Colonic mucosa (tissue), 4 donors: ENCODE results near the gene BRI3BP. TPM values are rescaled to one million over a fixed set of nuclear protein-coding genes. Genes with fewer than 3 reads are reported as not detected.

Source experiments
- DNase-seq: peaks from one replicate; pipeline ENCODE4 v3.0.0-alpha.2; 2020
- H3K27ac ChIP-seq: fragments of 200-600 bp; one replicate; pipeline ENCODE4 v1.8.0; 2021
- H3K27me3 ChIP-seq: fragments of 200-600 bp; one replicate; pipeline ENCODE4 v1.8.0; 2021
- H3K36me3 ChIP-seq: fragments of 200-600 bp; one replicate; pipeline ENCODE4 v1.8.0; 2021
- H3K4me1 ChIP-seq: fragments of 200-600 bp; one replicate; pipeline ENCODE4 v1.8.0; 2021; ENCODE audit warnings: mild to moderate bottlenecking
- H3K4me3 ChIP-seq: fragments of 200-600 bp; one replicate; pipeline ENCODE4 v1.8.0; 2021
- H3K9ac ChIP-seq, 2 donors: one replicate each; pipeline ENCODE4 v1.7.0; 2013; ENCODE audit warnings: control low read depth in 2 of 2, low read depth in 2 of 2, low read length in 2 of 2
- H3K9me3 ChIP-seq: fragments of 200-600 bp; one replicate; pipeline ENCODE4 v1.8.0; 2021
- CTCF ChIP-seq: fragments of 200-600 bp; IDR thresholded peaks from one replicate; pipeline ENCODE4 v1.8.0; 2022; ENCODE audit warnings: antibody characterized with exemption, mild to moderate bottlenecking
- intact Hi-C: fragments of 100-400 bp; cut with DNase I; formaldehyde crosslinking; loops from one replicate; pipeline ENCODE4 v1.14.1; 2022
- total RNA-seq, 2 donors: library from RNA; stranded (reverse); fragmentation: NEBNext Ultra II Directional in 1 of 2; extraction: Animal tissue kit (Norgen Biotek cat#: 25700) in 1 of 2; gene quantifications; one replicate each; pipeline ENCODE4 v1.2.1, GENCODE V29; 2021
- donor health status: healthy.
- donor health status: DM: no; HTN: no; CAD: no.
- donor health status: DM: no; HTN: no; CAD: no.

Gene BRI3BP
- total RNA-seq, 2 donors from 2014 or later: 50.3 to 81.5 TPM

- no peak for DNase-seq
- no peak for TF ChIP-seq CTCF
Measured at GRCh38 chr12:125064492-125064891, 71.0 kb downstream of the BRI3BP start.

GRCh38 chr12:125065021-125065918 lies 71.8 kb downstream of the BRI3BP start, which contains the start of gene AACS:
Gene AACS, plus strand, starts transcription at chr12:125065435. Its CDS starts 150 bp downstream, at chr12:125065585.
- no peaks in the 10 kb centered on the region for H3K36me3 ChIP-seq
- TF ChIP-seq CTCF: no peak
- peak within 1 kb of the TSS; percentile 78 to 85 for H3K9ac ChIP-seq
- peak within 1 kb of the TSS; percentile 89 for H3K4me3 ChIP-seq
- H3K9me3 ChIP-seq: no peaks in the 10 kb centered on the region
- no peaks in the 10 kb centered on the region for H3K27me3 ChIP-seq
- peaks cover 6% of the 10 kb centered on the region for H3K4me1 ChIP-seq
- peak within 1 kb of the TSS; percentile 65 for H3K27ac ChIP-seq
- intact Hi-C loops: no loop called here
- DNase-seq: peak; percentile 87

More at GRCh38 chr12:125064492-125064891, 71.0 kb downstream of the BRI3BP start:
- H3K4me1 ChIP-seq: peaks cover 6% of the 10 kb centered on the region
- H3K36me3 ChIP-seq: no peaks in the 10 kb centered on the region
- no peaks in the 10 kb centered on the region for H3K27me3 ChIP-seq
- H3K9ac ChIP-seq: peak overlapping the region in 1 of 2 donors; percentile 43
- intact Hi-C loops: no loop called here
- no peak overlapping the region for H3K27ac ChIP-seq
- H3K9me3 ChIP-seq: no peaks in the 10 kb centered on the region
- H3K4me3 ChIP-seq: peak overlapping the region; percentile 89

- H3K9me3 ChIP-seq: no peaks in the 10 kb centered on the region
- DNase-seq: peak; percentile 25
- H3K27ac ChIP-seq: peak overlapping the region; percentile 65
- H3K4me3 ChIP-seq: peak overlapping the region; percentile 89
- H3K4me1 ChIP-seq: peaks cover 6% of the 10 kb centered on the region
- no peak for TF ChIP-seq CTCF
- H3K36me3 ChIP-seq: no peaks in the 10 kb centered on the region
- H3K9ac ChIP-seq: peak overlapping the region; percentile 78 to 85
- no peaks in the 10 kb centered on the region for H3K27me3 ChIP-seq
- intact Hi-C loops: no loop called here
Measured at GRCh38 chr12:125065919-125066570, 72.6 kb downstream of the BRI3BP start.

- H3K9ac ChIP-seq: no peak overlapping the region
- H3K4me1 ChIP-seq: peaks cover 6% of the 10 kb centered on the region
- H3K9me3 ChIP-seq: no peaks in the 10 kb centered on the region
- H3K27ac ChIP-seq: no peak overlapping the region
- H3K27me3 ChIP-seq: no peaks in the 10 kb centered on the region
- TF ChIP-seq CTCF: no peak
- no peak overlapping the region for H3K4me3 ChIP-seq
- intact Hi-C loops: no loop called here
- DNase-seq: no peak
- H3K36me3 ChIP-seq: no peaks in the 10 kb centered on the region
Measured at GRCh38 chr12:125068391-125068790, 74.9 kb downstream of the BRI3BP start.

- Histone ChIP-seq H3K4me3 (no peak overlapping the region), H3K9me3 (no peaks in the 10 kb centered on the region), H3K27me3 (no peaks in the 10 kb centered on the region), H3K4me1 (peaks cover 6% of the 10 kb centered on the region), H3K36me3 (no peaks in the 10 kb centered on the region), H3K27ac (no peak overlapping the region), H3K9ac (no peak overlapping the region)
- intact Hi-C loops: no loop called here
- TF ChIP-seq CTCF: no peak
- DNase-seq: no peak
Measured at GRCh38 chr12:125069616-125070015, 76.2 kb downstream of the BRI3BP start.
